ENCODE results near the gene DNAJB9.

- TF ChIP-seq MYNN (CRISPR knock-in tag; IDR thresholded peaks at IDR 0.05; ENCODE audit: low read depth) (no peak), ZNF256 (CRISPR knock-in tag; conservative IDR thresholded peaks at IDR 0.05) (no peak), PAWR (CRISPR knock-in tag; IDR thresholded peaks at IDR 0.05; ENCODE audit: borderline replicate concordance) (no peak), HMG20A (CRISPR knock-in tag; IDR thresholded peaks at IDR 0.05; ENCODE audit: borderline replicate concordance) (no peak), ZNF891 (CRISPR knock-in tag; IDR thresholded peaks at IDR 0.05) (no peak), ISX (CRISPR knock-in tag; conservative IDR thresholded peaks at IDR 0.05) (no peak), FOXM1 (CRISPR knock-in tag; IDR thresholded peaks at IDR 0.05) (no peak), CTCF (CRISPR knock-in tag; IDR thresholded peaks at IDR 0.05) (no peak), PRDM15 (CRISPR knock-in tag; IDR thresholded peaks at IDR 0.05) (no peak)
These were observed 44.3 kb downstream of the DNAJB9 start for GRCh38 chr7:108613949-108614381.
